HL-60 (cell line): ENCODE data around the gene CFAP299.

ENCODE experiments used
- DNase-seq, 2 experiments: peaks; one replicate each; pipeline ENCODE4 v3.0.0-alpha.2; 2010 to 2020; ENCODE audit warnings: low read depth in 1 of 2, low spot score in 1 of 2
- H3K27ac ChIP-seq: fragments of 250-450 bp; sonication (Bioruptor Pico); replicated peaks from 2 replicates; pipeline ENCODE4 v1.5.1; 2020; ENCODE audit warnings: mild to moderate bottlenecking, moderate library complexity
- H3K27me3 ChIP-seq: fragments of 250-450 bp; sonication (Bioruptor Pico); 2 replicates; pipeline ENCODE4 v1.5.1; 2021; ENCODE audit warnings: mild to moderate bottlenecking, moderate library complexity; ENCODE audit not compliant: insufficient read depth, poor library complexity, severe bottlenecking
- H3K4me3 ChIP-seq: replicated peaks from 2 replicates; pipeline ENCODE4 v1.5.1; 2011; ENCODE audit warnings: mild to moderate bottlenecking, control low read depth, low read length; ENCODE audit not compliant: insufficient read depth
- CTCF ChIP-seq: IDR thresholded peaks from one replicate; pipeline ENCODE4 v1.5.1; 2011; ENCODE audit warnings: low read length, control low read depth, inconsistent platforms; ENCODE audit not compliant: insufficient read depth
- GABPA ChIP-seq: IDR thresholded peaks from 2 replicates; pipeline ENCODE4 v1.6.1; 2012; ENCODE audit warnings: low read depth
- POLR2AphosphoS5 ChIP-seq: IDR thresholded peaks from 2 replicates; pipeline ENCODE4 v1.6.1; 2012; ENCODE audit warnings: low read depth
- REST ChIP-seq: IDR thresholded peaks from 2 replicates; pipeline ENCODE4 v1.6.1; 2012; ENCODE audit warnings: low read depth; ENCODE audit not compliant: insufficient replicate concordance
- SPI1 ChIP-seq: IDR thresholded peaks from 2 replicates; pipeline ENCODE4 v1.6.1; 2012; ENCODE audit warnings: low read depth, mild to moderate bottlenecking, borderline replicate concordance

Gene CFAP299

DNA sequence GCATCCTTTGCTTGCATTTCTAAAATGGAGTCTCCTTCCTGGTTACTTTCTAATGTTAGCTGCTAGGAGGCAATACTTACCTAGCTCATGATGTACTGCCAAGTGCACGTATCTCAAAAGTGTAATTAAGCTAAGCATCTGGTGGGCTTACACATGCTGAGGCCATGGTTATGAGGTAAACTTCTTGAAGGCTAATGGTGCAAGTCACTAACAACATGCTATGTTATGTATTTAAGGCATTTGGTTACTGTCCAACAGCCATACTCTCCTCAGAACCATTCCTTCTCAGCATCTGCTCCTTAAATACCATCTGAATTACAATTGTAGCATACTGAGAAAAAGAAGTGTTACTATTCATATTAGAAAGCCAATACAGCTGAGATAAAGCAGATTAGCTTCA is 376.4 kb downstream of the CFAP299 start:
- Histone ChIP-seq H3K27ac (no peak overlapping the region), H3K4me3 (no peak overlapping the region), H3K27me3 (no peaks in the 10 kb centered on the region)
- TF ChIP-seq SPI1 (no peak), CTCF (no peak), GABPA (no peak)
- DNase-seq: no peak

DNA sequence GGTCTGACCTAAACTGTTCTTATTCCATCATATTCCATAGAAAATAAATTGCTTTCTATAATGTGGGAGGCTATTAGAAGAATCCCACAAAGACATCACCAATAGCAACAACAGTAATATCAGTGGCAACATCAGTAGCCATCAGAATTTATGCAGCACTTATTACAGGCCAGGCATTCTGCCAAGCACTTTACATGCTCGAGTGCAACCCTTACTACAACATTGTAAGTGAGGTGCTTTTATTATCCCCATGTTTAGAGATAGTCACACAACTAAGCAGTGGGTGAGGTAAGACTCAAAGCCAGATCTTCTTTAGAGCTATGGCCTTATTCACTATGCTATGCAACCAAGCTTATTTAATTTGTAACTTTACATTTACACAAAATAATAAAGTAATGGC is 377.9 kb downstream of the CFAP299 start:
- H3K4me3 ChIP-seq: no peak overlapping the region

DNA sequence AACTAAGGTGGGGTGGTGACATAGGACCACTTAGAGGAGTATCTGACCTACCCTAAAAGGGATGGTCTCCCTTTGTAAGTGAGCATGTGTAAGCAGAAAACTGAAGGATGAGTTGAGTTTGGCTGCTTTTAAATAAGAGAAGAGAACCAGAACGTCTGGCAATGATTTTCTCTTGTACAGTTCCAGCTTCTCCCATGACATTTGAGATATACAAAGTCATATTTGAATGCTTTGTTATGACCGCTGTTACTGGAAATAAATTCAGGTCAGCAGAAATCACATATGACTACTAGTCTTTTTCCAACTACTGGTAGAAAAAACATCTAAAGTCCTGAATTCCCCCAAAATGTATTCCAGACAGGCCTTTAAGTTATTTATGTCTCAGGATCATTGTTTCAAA is 381.7 kb downstream of the CFAP299 start:
- H3K27me3 ChIP-seq: no peaks in the 10 kb centered on the region
- DNase-seq: no peak
- no peak for TF ChIP-seq REST
- TF ChIP-seq GABPA: no peak
- no peak for TF ChIP-seq POLR2AphosphoS5
- TF ChIP-seq SPI1: no peak
- TF ChIP-seq CTCF: no peak
- H3K4me3 ChIP-seq: no peak overlapping the region
- no peak overlapping the region for H3K27ac ChIP-seq

More for the DNA sequence above, 377.9 kb downstream of the CFAP299 start:
- Histone ChIP-seq H3K27ac (no peak overlapping the region), H3K27me3 (no peaks in the 10 kb centered on the region)
- no peak for DNase-seq
- TF ChIP-seq REST (no peak), SPI1 (no peak), GABPA (no peak), POLR2AphosphoS5 (no peak), CTCF (no peak)

DNA sequence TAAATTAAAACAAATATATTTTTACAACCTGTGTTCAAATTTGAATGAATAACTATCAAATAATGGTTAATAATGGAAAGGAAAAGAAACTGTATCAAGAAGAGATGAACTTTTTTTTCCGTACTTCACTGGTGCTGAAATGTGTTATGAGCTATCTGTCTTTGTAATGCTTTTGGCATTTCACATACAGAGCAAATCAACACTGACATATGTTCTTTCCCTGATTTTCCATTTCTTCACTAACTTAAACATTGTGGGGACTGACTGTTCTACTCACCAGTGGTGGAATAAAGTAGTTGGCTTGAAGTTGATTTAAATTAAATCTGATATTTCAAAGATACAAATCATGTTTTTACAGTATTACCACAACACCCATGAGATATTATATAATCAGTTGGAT is 390.9 kb downstream of the CFAP299 start:
- no peaks in the 10 kb centered on the region for H3K27me3 ChIP-seq
- no peak overlapping the region for H3K4me3 ChIP-seq
- no peak for TF ChIP-seq POLR2AphosphoS5
- TF ChIP-seq GABPA: no peak
- no peak for TF ChIP-seq CTCF
- TF ChIP-seq SPI1: no peak
- no peak for TF ChIP-seq REST
- H3K27ac ChIP-seq: no peak overlapping the region
- DNase-seq: no peak
